ENCODE measurements around the gene SLC25A4. TPM values are rescaled to one million over a fixed set of nuclear protein-coding genes. Genes with fewer than 3 reads are reported as not detected.
"Not testable (repeated sequence)": the region's sequence is repeated elsewhere in the genome, so short reads cannot be mapped to it uniquely, and the experiment has no call there.

Gene SLC25A4
- total RNA-seq, 1 donor from 2014 or later, result 27.7 TPM

DNA sequence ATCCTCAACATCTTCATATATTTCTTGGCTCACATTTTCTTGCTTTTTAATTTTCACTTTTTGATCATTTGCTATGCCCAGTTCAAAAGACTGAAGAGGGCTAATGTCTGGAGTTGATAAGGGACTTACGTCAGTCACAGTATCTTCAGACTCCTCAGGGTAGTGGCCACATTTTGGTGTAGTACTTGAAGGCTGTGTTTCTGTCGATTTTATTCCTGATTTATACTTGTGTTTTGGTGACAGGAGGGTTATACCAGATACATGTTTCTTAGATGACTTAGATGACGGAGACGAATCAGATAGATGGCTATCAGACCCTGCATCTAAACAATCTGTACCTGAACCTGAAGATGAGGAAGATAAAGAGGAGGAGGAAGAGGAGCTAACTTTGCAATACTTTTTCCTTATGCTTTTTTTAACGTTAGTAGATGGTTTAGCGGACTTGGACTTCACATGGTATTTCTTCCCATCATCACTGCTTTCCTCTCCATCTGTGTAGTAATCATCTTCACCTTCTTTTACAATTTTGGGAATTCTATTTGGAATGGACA is 47.3 kb downstream of the SLC25A4 start:
- Mint-ChIP-seq H3K36me3 (ENCODE audit: unreplicated experiment) (peaks cover 20% of the 10 kb centered on the region), H3K4me3 (ENCODE audit: unreplicated experiment) (no peak overlapping the region), H3K27ac (ENCODE audit: unreplicated experiment) (peak overlapping the region; percentile 7), H3K27me3 (ENCODE audit: unreplicated experiment) (no peaks in the 10 kb centered on the region), H3K9me3 (ENCODE audit: unreplicated experiment) (no peaks in the 10 kb centered on the region), H3K4me1 (ENCODE audit: unreplicated experiment) (no peaks in the 10 kb centered on the region)
- TF ChIP-seq, protein P1, sequence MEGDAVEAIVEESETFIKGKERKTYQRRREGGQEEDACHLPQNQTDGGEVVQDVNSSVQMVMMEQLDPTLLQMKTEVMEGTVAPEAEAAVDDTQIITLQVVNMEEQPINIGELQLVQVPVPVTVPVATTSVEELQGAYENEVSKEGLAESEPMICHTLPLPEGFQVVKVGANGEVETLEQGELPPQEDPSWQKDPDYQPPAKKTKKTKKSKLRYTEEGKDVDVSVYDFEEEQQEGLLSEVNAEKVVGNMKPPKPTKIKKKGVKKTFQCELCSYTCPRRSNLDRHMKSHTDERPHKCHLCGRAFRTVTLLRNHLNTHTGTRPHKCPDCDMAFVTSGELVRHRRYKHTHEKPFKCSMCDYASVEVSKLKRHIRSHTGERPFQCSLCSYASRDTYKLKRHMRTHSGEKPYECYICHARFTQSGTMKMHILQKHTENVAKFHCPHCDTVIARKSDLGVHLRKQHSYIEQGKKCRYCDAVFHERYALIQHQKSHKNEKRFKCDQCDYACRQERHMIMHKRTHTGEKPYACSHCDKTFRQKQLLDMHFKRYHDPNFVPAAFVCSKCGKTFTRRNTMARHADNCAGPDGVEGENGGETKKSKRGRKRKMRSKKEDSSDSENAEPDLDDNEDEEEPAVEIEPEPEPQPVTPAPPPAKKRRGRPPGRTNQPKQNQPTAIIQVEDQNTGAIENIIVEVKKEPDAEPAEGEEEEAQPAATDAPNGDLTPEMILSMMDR (IDR thresholded peaks at IDR 0.05), result no peak
- no peak for DNase-seq (ENCODE audit: extremely low spot score, unreplicated experiment)

DNA sequence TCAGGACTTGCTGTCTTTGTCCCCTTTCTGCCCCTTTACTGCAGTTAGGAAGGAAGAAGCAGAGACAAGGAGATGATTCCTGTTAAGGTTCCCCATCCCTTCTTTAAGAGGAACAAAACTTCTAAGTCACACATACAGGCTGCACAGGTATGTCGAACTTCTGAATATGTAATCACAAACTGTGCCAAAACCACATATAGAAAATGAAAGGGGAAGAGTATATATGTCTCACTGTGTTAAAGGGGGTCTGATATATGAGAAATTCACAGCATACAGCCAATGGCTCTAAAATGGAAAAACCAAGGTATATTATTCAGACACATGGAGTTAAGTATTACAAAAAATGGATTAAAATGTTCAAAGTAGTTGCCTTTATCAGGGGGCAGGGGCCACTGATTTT is 49.0 kb downstream of the SLC25A4 start:
- no peak overlapping the region for H3K27ac Mint-ChIP-seq (ENCODE audit: unreplicated experiment)
- TF ChIP-seq, protein P1 (IDR thresholded peaks at IDR 0.05), result no peak
- H3K36me3 Mint-ChIP-seq (ENCODE audit: unreplicated experiment), result peaks cover 20% of the 10 kb centered on the region

DNA sequence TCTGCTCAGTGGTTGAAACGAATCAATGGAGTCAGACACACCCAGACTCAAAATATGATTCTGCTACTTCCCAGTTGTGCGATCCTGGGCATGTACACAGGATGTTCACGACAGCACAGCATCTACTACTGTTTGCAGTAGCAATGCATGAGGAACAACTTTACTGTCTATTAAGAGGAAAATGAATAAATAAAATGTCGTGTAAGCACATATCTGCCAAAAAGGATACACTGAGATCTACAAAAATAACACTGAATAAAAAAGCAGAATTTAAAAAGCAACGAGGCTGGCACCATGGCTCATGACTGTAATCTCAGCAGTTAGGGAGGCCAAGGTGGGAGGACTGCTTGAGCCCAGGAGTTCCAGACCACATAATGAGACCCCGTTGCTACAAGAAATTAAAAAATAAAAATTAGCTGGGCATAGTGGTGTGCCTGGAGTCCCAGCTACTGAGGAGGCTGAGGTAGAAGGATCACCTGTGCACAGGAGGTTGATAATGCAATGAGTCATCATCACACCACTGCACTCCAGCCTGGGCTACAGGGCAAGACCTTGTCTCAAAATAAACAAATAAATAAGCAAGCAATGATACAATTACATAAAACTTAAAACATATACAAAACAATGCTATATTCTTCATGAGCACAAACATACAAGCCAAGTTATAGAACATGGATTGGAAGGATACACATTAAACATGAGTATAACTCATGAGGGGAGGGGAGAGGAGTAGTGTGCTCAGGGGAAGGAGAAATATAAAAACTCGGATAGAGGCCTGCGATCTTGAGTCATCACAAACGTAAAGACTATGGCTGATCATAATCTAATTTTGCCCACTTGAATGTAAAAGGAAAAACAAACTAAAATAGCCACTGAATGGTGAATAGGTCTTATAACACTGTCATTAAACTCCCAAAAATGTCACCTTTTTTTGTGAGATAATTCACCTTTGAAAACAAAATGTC is 52.1 kb downstream of the SLC25A4 start:
- Mint-ChIP-seq H3K4me3 (ENCODE audit: unreplicated experiment) (no peak overlapping the region), H3K27me3 (ENCODE audit: unreplicated experiment) (no peaks in the 10 kb centered on the region), H3K27ac (ENCODE audit: unreplicated experiment) (no peak overlapping the region), H3K36me3 (ENCODE audit: unreplicated experiment) (peaks cover 10% of the 10 kb centered on the region), H3K9me3 (ENCODE audit: unreplicated experiment) (no peaks in the 10 kb centered on the region), H3K4me1 (ENCODE audit: unreplicated experiment) (peaks cover 8% of the 10 kb centered on the region)
- DNase-seq (ENCODE audit: extremely low spot score, unreplicated experiment), result no peak
- TF ChIP-seq, protein P1 (IDR thresholded peaks at IDR 0.05), result no peak

More for the DNA sequence above, 49.0 kb downstream of the SLC25A4 start:
- DNase-seq (ENCODE audit: extremely low spot score, unreplicated experiment), result no peak
- Mint-ChIP-seq H3K27me3 (ENCODE audit: unreplicated experiment) (no peaks in the 10 kb centered on the region), H3K4me1 (ENCODE audit: unreplicated experiment) (no peaks in the 10 kb centered on the region), H3K4me3 (ENCODE audit: unreplicated experiment) (no peak overlapping the region), H3K9me3 (ENCODE audit: unreplicated experiment) (no peaks in the 10 kb centered on the region)

DNA sequence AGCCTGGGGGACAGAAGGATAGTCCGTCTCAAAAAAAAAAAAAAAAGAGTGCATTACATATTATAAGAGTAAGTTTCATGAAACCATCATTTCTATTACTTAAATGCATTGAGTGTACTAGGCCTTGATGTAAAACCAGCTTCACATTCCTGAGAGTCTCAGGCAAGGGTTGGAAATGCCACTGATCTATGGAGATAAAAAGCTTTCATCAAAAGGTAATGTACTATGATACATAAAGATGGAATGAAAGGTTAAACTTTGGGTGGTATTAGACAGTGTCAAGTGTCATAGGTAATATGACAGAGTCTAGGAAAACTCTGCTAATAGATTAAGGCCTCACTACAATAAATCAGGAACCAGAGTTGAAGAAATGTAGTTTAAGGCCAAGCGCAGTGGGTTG is 53.4 kb downstream of the SLC25A4 start:
- Mint-ChIP-seq H3K27ac (ENCODE audit: unreplicated experiment) (no peak overlapping the region), H3K27me3 (ENCODE audit: unreplicated experiment) (no peaks in the 10 kb centered on the region), H3K4me3 (ENCODE audit: unreplicated experiment) (no peak overlapping the region), H3K4me1 (ENCODE audit: unreplicated experiment) (peaks cover 15% of the 10 kb centered on the region), H3K36me3 (ENCODE audit: unreplicated experiment) (peaks cover 3% of the 10 kb centered on the region), H3K9me3 (ENCODE audit: unreplicated experiment) (no peaks in the 10 kb centered on the region)
- TF ChIP-seq, protein P1 (IDR thresholded peaks at IDR 0.05), result no peak
- no peak for DNase-seq (ENCODE audit: extremely low spot score, unreplicated experiment)

DNA sequence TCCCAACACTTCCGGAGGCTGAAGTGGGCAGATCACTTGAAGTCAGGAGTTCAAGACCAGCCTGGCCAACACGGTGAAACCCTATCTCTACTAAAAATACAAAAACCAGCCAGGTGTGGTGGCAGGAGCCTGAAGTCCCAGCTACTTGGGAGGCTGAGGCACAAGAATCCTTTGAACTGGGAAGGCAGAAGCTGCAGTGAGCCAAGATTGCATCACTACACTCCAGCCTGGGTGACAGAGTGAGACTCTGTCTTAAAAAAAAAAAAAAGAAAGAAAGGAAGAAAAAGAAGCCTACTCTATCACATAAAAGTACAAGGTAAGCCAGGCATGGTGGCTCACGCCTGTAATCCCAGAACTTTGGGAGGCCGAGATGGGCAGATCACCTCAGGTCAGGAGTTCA is 55.1 kb downstream of the SLC25A4 start:
- H3K4me1 Mint-ChIP-seq (ENCODE audit: unreplicated experiment), result peaks cover 32% of the 10 kb centered on the region
- not testable (repeated sequence) for H3K36me3 Mint-ChIP-seq (ENCODE audit: unreplicated experiment); H3K27ac Mint-ChIP-seq (ENCODE audit: unreplicated experiment); H3K27me3 Mint-ChIP-seq (ENCODE audit: unreplicated experiment); DNase-seq (ENCODE audit: extremely low spot score, unreplicated experiment); H3K4me3 Mint-ChIP-seq (ENCODE audit: unreplicated experiment); H3K9me3 Mint-ChIP-seq (ENCODE audit: unreplicated experiment)

Other genes with a start within 250 kb of the SLC25A4 start
- not detected in 2 replicates for gene HELT, start 124.8 kb upstream of the SLC25A4 start, total RNA-seq
- 45.8 and 54.0 TPM in 2 replicates for gene CFAP97, start 60.7 kb downstream of the SLC25A4 start, total RNA-seq
- 44.4 and 46.0 TPM in 2 replicates for gene SNX25, start 66.3 kb downstream of the SLC25A4 start, total RNA-seq